Activated CD4-positive, alpha-beta T cell treated with anti-CD3 and anti-CD28 coated beads for 4 hours (primary cell): ENCODE measurements around the gene ANXA11.

Experiments used
- DNase-seq, 2 donors: peaks; one replicate each; pipeline ENCODE4 v3.0.0-alpha.2; 2020

ANXA11 gene

GRCh38 chr10:80187465-80188409, 17.6 kb downstream of the ANXA11 start:
- DNase-seq, result peak; percentile 63 to 71

GRCh38 chr10:80187060-80187459, 18.3 kb downstream of the ANXA11 start:
- no peak for DNase-seq

GRCh38 chr10:80186364-80187012, 18.8 kb downstream of the ANXA11 start:
- peak in 1 of 2 donors; percentile 14 for DNase-seq

GRCh38 chr10:80185578-80186299, 19.6 kb downstream of the ANXA11 start:
- DNase-seq, result no peak

- no peak for DNase-seq
Observed at GRCh38 chr10:80184291-80184690, 21.0 kb downstream of the ANXA11 start.

GRCh38 chr10:80183436-80183835, 21.9 kb downstream of the ANXA11 start:
- DNase-seq, result no peak

GRCh38 chr10:80182986-80183385, 22.4 kb downstream of the ANXA11 start:
- DNase-seq, result no peak

- no peak for DNase-seq
Observed at GRCh38 chr10:80177781-80178636, 27.3 kb downstream of the ANXA11 start.

- no peak for DNase-seq
Observed at GRCh38 chr10:80176526-80176925, 28.8 kb downstream of the ANXA11 start.

GRCh38 chr10:80174641-80175395, 30.5 kb downstream of the ANXA11 start:
- no peak for DNase-seq

GRCh38 chr10:80173466-80173865, 31.9 kb downstream of the ANXA11 start:
- no peak for DNase-seq

- DNase-seq, result no peak
Observed at GRCh38 chr10:80172896-80173295, 32.4 kb downstream of the ANXA11 start.

- no peak for DNase-seq
Observed at GRCh38 chr10:80171248-80171660, 34.1 kb downstream of the ANXA11 start.

- no peak for DNase-seq
Observed at GRCh38 chr10:80170641-80171040, 34.7 kb downstream of the ANXA11 start.

GRCh38 chr10:80170026-80170425, 35.3 kb downstream of the ANXA11 start:
- DNase-seq, result no peak

GRCh38 chr10:80168679-80169380, 36.5 kb downstream of the ANXA11 start:
- DNase-seq, result peak; percentile 12 to 24

GRCh38 chr10:80168162-80168511, 37.2 kb downstream of the ANXA11 start:
- no peak for DNase-seq

- DNase-seq, result no peak
Observed at GRCh38 chr10:80167471-80168161, 37.7 kb downstream of the ANXA11 start.

- DNase-seq, result no peak
Observed at GRCh38 chr10:80166581-80167470, 38.5 kb downstream of the ANXA11 start.
